ENCODE results near the gene ASB1.

GRCh38 chr2:238449909-238450417 lies 23.2 kb downstream of the ASB1 start:
- no peak for TF ChIP-seq CTCF (IDR thresholded peaks at IDR 0.05; ENCODE audit: insufficient read depth, low read length)
- no peak for TF ChIP-seq POLR2AphosphoS5 (IDR thresholded peaks at IDR 0.05; ENCODE audit: low read depth)
- no peak for TF ChIP-seq SPI1 (IDR thresholded peaks at IDR 0.05; ENCODE audit: borderline replicate concordance, low read depth)

Measured in HL-60 (cell line).